Upper lobe of right lung (tissue), 1 donor: Measurements from ENCODE around the gene MLYCD. TPM values are rescaled to one million over a fixed set of nuclear protein-coding genes. Genes with fewer than 3 reads are reported as not detected.

Experiments
- ATAC-seq: fragments of 200-7000 bp; cut with Tn5 transposase; one replicate; pipeline ENCODE4 v1.9.1; 2020; ENCODE audit warnings: mild to moderate bottlenecking, moderate library complexity
- DNase-seq: peaks from one replicate; pipeline ENCODE4 v3.0.0-alpha.2; 2020
- H3K27ac ChIP-seq: fragments of 200-600 bp; one replicate; pipeline ENCODE4 v1.8.0; 2022
- H3K27me3 ChIP-seq: fragments of 200-600 bp; one replicate; pipeline ENCODE4 v1.8.0; 2022; ENCODE audit warnings: mild to moderate bottlenecking
- H3K36me3 ChIP-seq: fragments of 200-600 bp; one replicate; pipeline ENCODE4 v1.8.0; 2022
- H3K4me1 ChIP-seq: fragments of 200-600 bp; one replicate; pipeline ENCODE4 v1.8.0; 2022
- H3K4me3 ChIP-seq: fragments of 200-600 bp; one replicate; pipeline ENCODE4 v1.8.0; 2022; ENCODE audit warnings: mild to moderate bottlenecking
- H3K9me3 ChIP-seq: fragments of 200-600 bp; one replicate; pipeline ENCODE4 v1.8.0; 2022
- CTCF ChIP-seq: fragments of 200-600 bp; IDR thresholded peaks from one replicate; pipeline ENCODE4 v1.8.0; 2022; ENCODE audit warnings: antibody characterized with exemption
- intact Hi-C: fragments of 100-400 bp; cut with DNase I; formaldehyde crosslinking; loops from one replicate; pipeline ENCODE4 v1.11.0; 2022
- total RNA-seq: library from RNA; stranded (reverse); fragmentation: NEBNext Ultra II Directional; extraction: Animal tissue kit (Norgen Biotek cat#: 25700); gene quantifications from one replicate; pipeline ENCODE4 v1.2.1, GENCODE V29; 2021
- donor health status: DM: no; HTN: yes; CAD: no; lungs with severe emphysema.

The MLYCD gene
- total RNA-seq, 1 donor from 2014 or later: 9.7 TPM

GRCh38 chr16:83953796-83954576 lies 55.1 kb downstream of the MLYCD start:
- DNase-seq: no peak
- Histone ChIP-seq H3K4me3 (peak overlapping the region; percentile 64), H3K4me1 (peaks cover 19% of the 10 kb centered on the region), H3K36me3 (peaks cover 11% of the 10 kb centered on the region), H3K27me3 (no peaks in the 10 kb centered on the region), H3K9me3 (no peaks in the 10 kb centered on the region), H3K27ac (peak overlapping the region; percentile 89)
- peak; percentile 41 for TF ChIP-seq CTCF
- ATAC-seq: peak; percentile 14
- intact Hi-C loops: no loop called here

- peaks cover 15% of the 10 kb centered on the region for H3K36me3 ChIP-seq
- ATAC-seq (peak; percentile 60), DNase-seq (no peak)
- no peak for TF ChIP-seq CTCF
- peak overlapping the region; percentile 89 for H3K27ac ChIP-seq
- H3K27me3 ChIP-seq: no peaks in the 10 kb centered on the region
- H3K9me3 ChIP-seq: no peaks in the 10 kb centered on the region
- peaks cover 19% of the 10 kb centered on the region for H3K4me1 ChIP-seq
- intact Hi-C loops: no loop called here
- H3K4me3 ChIP-seq: peak overlapping the region; percentile 64
Observed at GRCh38 chr16:83954577-83955016, 55.7 kb downstream of the MLYCD start.

GRCh38 chr16:83955218-83956130 lies 56.6 kb downstream of the MLYCD start:
- TF ChIP-seq CTCF: no peak
- no peaks in the 10 kb centered on the region for H3K27me3 ChIP-seq
- no peak overlapping the region for H3K4me3 ChIP-seq
- no peaks in the 10 kb centered on the region for H3K9me3 ChIP-seq
- no peak overlapping the region for H3K27ac ChIP-seq
- peaks cover 19% of the 10 kb centered on the region for H3K4me1 ChIP-seq
- H3K36me3 ChIP-seq: peaks cover 24% of the 10 kb centered on the region
- no peak for ATAC-seq
- intact Hi-C loops: no loop called here
- no peak for DNase-seq

GRCh38 chr16:83956336-83957289 lies 57.7 kb downstream of the MLYCD start:
- peaks cover 34% of the 10 kb centered on the region for H3K36me3 ChIP-seq
- H3K27ac ChIP-seq: no peak overlapping the region
- H3K27me3 ChIP-seq: no peaks in the 10 kb centered on the region
- H3K4me3 ChIP-seq: no peak overlapping the region
- ATAC-seq (peak; percentile 37), DNase-seq (peak; percentile 92)
- intact Hi-C loops: no loop called here
- no peaks in the 10 kb centered on the region for H3K9me3 ChIP-seq
- peaks cover 19% of the 10 kb centered on the region for H3K4me1 ChIP-seq
- peak; percentile 75 for TF ChIP-seq CTCF

- Histone ChIP-seq H3K27ac (no peak overlapping the region), H3K9me3 (no peaks in the 10 kb centered on the region), H3K4me1 (peaks cover 17% of the 10 kb centered on the region), H3K36me3 (peaks cover 42% of the 10 kb centered on the region), H3K27me3 (no peaks in the 10 kb centered on the region), H3K4me3 (no peak overlapping the region)
- ATAC-seq: no peak
- DNase-seq: no peak
- no peak for TF ChIP-seq CTCF
- intact Hi-C loops: no loop called here
Observed at GRCh38 chr16:83957296-83957855, 58.5 kb downstream of the MLYCD start.
